ENCODE measurements around the gene RBM20.

Gene RBM20

GRCh38 chr10:110810625-110811024 lies 166.5 kb downstream of the RBM20 start:
- no peaks in the 10 kb centered on the region; the same call in 1 of the 2 replicates for H3K36me3 ChIP-seq
- no peaks in the 10 kb centered on the region for H3K27me3 ChIP-seq (ENCODE audit: insufficient read depth, low read depth, severe bottlenecking)
- no peaks in the 10 kb centered on the region for H3K9me3 ChIP-seq (ENCODE audit: severe bottlenecking)
- no peak overlapping the region for H3K27ac ChIP-seq
- no peak for DNase-seq
- TF ChIP-seq CTCF (IDR thresholded peaks at IDR 0.05; ENCODE audit: low read depth, low read length) = no peak
- H3K4me3 ChIP-seq (ENCODE audit: low read depth, low read length) = no peak overlapping the region

GRCh38 chr10:110811791-110812581 lies 167.8 kb downstream of the RBM20 start:
- Histone ChIP-seq H3K9me3 (ENCODE audit: severe bottlenecking) (no peaks in the 10 kb centered on the region), H3K4me3 (ENCODE audit: low read depth, low read length) (no peak overlapping the region), H3K36me3 (no peaks in the 10 kb centered on the region; the same call in 1 of the 2 replicates), H3K27ac (no peak overlapping the region), H3K27me3 (ENCODE audit: insufficient read depth, low read depth, severe bottlenecking) (no peaks in the 10 kb centered on the region)
- no peak for DNase-seq
- no peak for TF ChIP-seq CTCF (IDR thresholded peaks at IDR 0.05; ENCODE audit: low read depth, low read length)

- H3K27me3 ChIP-seq (ENCODE audit: insufficient read depth, low read depth, severe bottlenecking) = no peaks in the 10 kb centered on the region
- H3K4me3 ChIP-seq (ENCODE audit: low read depth, low read length) = no peak overlapping the region
- TF ChIP-seq CTCF (IDR thresholded peaks at IDR 0.05; ENCODE audit: low read depth, low read length) = no peak
- no peak overlapping the region for H3K27ac ChIP-seq
- H3K9me3 ChIP-seq (ENCODE audit: severe bottlenecking) = no peaks in the 10 kb centered on the region
- DNase-seq = no peak
- no peaks in the 10 kb centered on the region; the same call in 1 of the 2 replicates for H3K36me3 ChIP-seq
These were observed 168.4 kb downstream of the RBM20 start for GRCh38 chr10:110812583-110812982.

- H3K27ac ChIP-seq = no peak overlapping the region
- DNase-seq = no peak
- H3K27me3 ChIP-seq (ENCODE audit: insufficient read depth, low read depth, severe bottlenecking) = no peaks in the 10 kb centered on the region
- no peak overlapping the region for H3K4me3 ChIP-seq (ENCODE audit: low read depth, low read length)
- no peak for TF ChIP-seq CTCF (IDR thresholded peaks at IDR 0.05; ENCODE audit: low read depth, low read length)
- H3K36me3 ChIP-seq = no peaks in the 10 kb centered on the region; the same call in 1 of the 2 replicates
- no peaks in the 10 kb centered on the region for H3K9me3 ChIP-seq (ENCODE audit: severe bottlenecking)
These were observed 169.8 kb downstream of the RBM20 start for GRCh38 chr10:110813743-110814472.

GRCh38 chr10:110815354-110816004 lies 171.3 kb downstream of the RBM20 start:
- Histone ChIP-seq H3K4me3 (ENCODE audit: low read depth, low read length) (no peak overlapping the region), H3K27ac (no peak overlapping the region), H3K27me3 (ENCODE audit: insufficient read depth, low read depth, severe bottlenecking) (no peaks in the 10 kb centered on the region), H3K36me3 (no peaks in the 10 kb centered on the region; the same call in 1 of the 2 replicates), H3K9me3 (ENCODE audit: severe bottlenecking) (no peaks in the 10 kb centered on the region)
- no peak for TF ChIP-seq CTCF (IDR thresholded peaks at IDR 0.05; ENCODE audit: low read depth, low read length)
- no peak for DNase-seq

Measured in WERI-Rb-1 (cell line).